RWPE1 (cell line): ENCODE measurements around the gene TENT4B.

Experiments used
- CTCF ChIA-PET: fragments of 350-600 bp; sonication (Branson Sonifier 250); formaldehyde crosslinking; extraction: SDS; loops from one replicate; lab custom pipeline; 2021; lab: Yijun Ruan, JAX
- POLR2A ChIA-PET: fragments of 400-600 bp; formaldehyde crosslinking; extraction: SDS; loops from one replicate; lab custom pipeline; 2020; ENCODE audit warnings: antibody characterized with exemption; ENCODE audit not compliant: low non-redundant PET; lab: Yijun Ruan, JAX
- DNase-seq: peaks from one replicate; pipeline ENCODE4 v3.0.0; 2012; ENCODE audit warnings: low spot score
- H3K27ac ChIP-seq: fragments of 450-650 bp; 2 replicates; pipeline ENCODE4 v1.5.1; 2017
- CTCF ChIP-seq: fragments of 450-650 bp; conservative IDR thresholded peaks from 2 replicates; pipeline ENCODE4 v1.5.1; 2017; ENCODE audit warnings: low read depth, mild to moderate bottlenecking

TENT4B gene

GRCh38 chr16:50266337-50267091 is 113.4 kb downstream of the TENT4B start, which contains the start of gene ADCY7:
TSS of gene ADCY7 (plus strand) at chr16:50266551. CDS start at chr16:50288180, 21,629 bp downstream.
- TF ChIP-seq CTCF = no peak
- DNase-seq = peak; percentile 60
- H3K27ac ChIP-seq = peak within 1 kb of the TSS; percentile 73
- CTCF ChIA-PET = interaction anchor here (0.6 kb wide), 1 partner anchor 67 kb away, joined by 4 read pairs; no protein-coding TSS in a partner anchor
- POLR2A ChIA-PET = no interaction called here

GRCh38 chr16:50267151-50267631 is 114.1 kb downstream of the TENT4B start:
- no peak for TF ChIP-seq CTCF
- peak overlapping the region; percentile 73 for H3K27ac ChIP-seq
- DNase-seq = no peak
- CTCF ChIA-PET = interaction anchor here (0.6 kb wide), 1 partner anchor 53 kb away, joined by 3 read pairs; no protein-coding TSS in a partner anchor
- POLR2A ChIA-PET = no interaction called here

- ChIA-PET CTCF (interaction anchor here (0.6 to 0.8 kb wide), 2 partner anchors 54 to 185 kb away, joined by 3 read pairs; no protein-coding TSS in a partner anchor), POLR2A (no interaction called here)
- no peak for DNase-seq
- no peak for TF ChIP-seq CTCF
- peak overlapping the region; percentile 73; the same call in 1 of the 2 replicates for H3K27ac ChIP-seq
Measured at GRCh38 chr16:50267651-50268050, 114.5 kb downstream of the TENT4B start.

GRCh38 chr16:50268352-50268751 is 115.2 kb downstream of the TENT4B start:
- CTCF ChIA-PET = interaction anchor here (0.7 to 0.8 kb wide), 3 partner anchors 69 to 186 kb away, joined by 3 to 5 read pairs (median 3); no protein-coding TSS in a partner anchor
- POLR2A ChIA-PET = no interaction called here

GRCh38 chr16:50269061-50269705 is 116.1 kb downstream of the TENT4B start:
- no peak overlapping the region for H3K27ac ChIP-seq
- no peak for DNase-seq
- POLR2A ChIA-PET = no interaction called here
- TF ChIP-seq CTCF = no peak
- CTCF ChIA-PET = interaction anchor here (0.7 kb wide), 1 partner anchor 70 kb away, joined by 3 read pairs; no protein-coding TSS in a partner anchor

More at GRCh38 chr16:50268352-50268751, 115.2 kb downstream of the TENT4B start:
- TF ChIP-seq CTCF = no peak
- H3K27ac ChIP-seq = peak overlapping the region; percentile 9; the same call in 1 of the 2 replicates
- DNase-seq = no peak
